ENCODE measurements around the gene SNRNP70. TPM values are rescaled to one million over a fixed set of nuclear protein-coding genes. Genes with fewer than 3 reads are reported as not detected.

The SNRNP70 gene
- total and polyA plus RNA-seq, 8 donors = 87.9 to 883 (median 161) TPM

GRCh38 chr19:49150944-49151243 is 65.6 kb downstream of the SNRNP70 start:
- Histone ChIP-seq H3K36me3 (no peaks in the 10 kb centered on the region), H3K4me1 (peaks cover 6 to 11% (median 7%) of the 10 kb centered on the region in 3 donors), H3K4me3 (peak overlapping the region; percentile 42 to 82 (median 56)), H3K27me3 (no peaks in the 10 kb centered on the region), H3K27ac (peak overlapping the region; percentile 60 to 80 (median 73)), H3K9me3 (no peaks in the 10 kb centered on the region)
- no peak for ATAC-seq
- no peak for FAIRE-seq
- 10 to 15% methylated on average over 11 to 16 of the region's 16 CpGs for WGBS, 2 donors
- no peak for TF ChIP-seq CTCF (IDR thresholded peaks at IDR 0.05)
- no peak for DNase-seq
- intact Hi-C loops (cut with DNase I) = no loop called here

GRCh38 chr19:49151267-49152118 is 66.2 kb downstream of the SNRNP70 start:
- FAIRE-seq (peak; percentile 23), ATAC-seq (peak; percentile 51 to 71 (median 66)), DNase-seq (peak; percentile 89 to 98 (median 96))
- Histone ChIP-seq H3K27ac (peak overlapping the region in 3 of 4 donors; percentile 60 to 80 (median 68)), H3K4me1 (peaks cover 6 to 11% (median 7%) of the 10 kb centered on the region in 3 donors), H3K4me3 (peak overlapping the region in 3 of 4 donors; percentile 42 to 82 (median 56)), H3K27me3 (no peaks in the 10 kb centered on the region), H3K9me3 (no peaks in the 10 kb centered on the region), H3K36me3 (no peaks in the 10 kb centered on the region)
- WGBS, 2 donors = 5 to 8% methylated on average over 45 of the region's 45 CpGs
- intact Hi-C loops (cut with DNase I) = no loop called here
- TF ChIP-seq CTCF (IDR thresholded peaks at IDR 0.05) = no peak

DNA sequence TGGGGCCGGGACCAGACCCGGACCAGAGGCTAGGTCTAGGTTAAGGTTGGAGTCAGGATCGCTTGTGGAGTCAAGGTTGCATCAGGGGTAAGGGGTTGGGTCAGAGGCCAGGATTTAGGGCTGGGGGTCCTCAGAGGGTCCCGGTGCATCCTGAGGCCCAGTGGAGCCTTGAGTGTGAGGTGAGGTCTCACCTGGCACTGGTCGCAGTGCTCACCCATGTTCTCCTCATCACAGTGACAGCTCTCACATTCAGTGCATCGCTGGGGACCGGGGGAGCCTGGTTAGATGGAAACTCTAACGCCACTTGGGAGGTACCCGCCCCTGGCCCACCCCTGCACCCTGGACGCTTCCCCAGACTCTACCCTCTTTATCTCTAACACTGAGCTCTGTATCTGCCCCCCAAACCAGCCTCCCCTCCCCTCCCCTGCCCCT is 66.9 kb downstream of the SNRNP70 start:
- Histone ChIP-seq H3K4me1 (peaks cover 6 to 11% (median 7%) of the 10 kb centered on the region in 3 donors), H3K4me3 (no peak overlapping the region), H3K27me3 (no peaks in the 10 kb centered on the region), H3K36me3 (no peaks in the 10 kb centered on the region), H3K27ac (peak overlapping the region in 2 of 4 donors; percentile 68 to 80), H3K9me3 (no peaks in the 10 kb centered on the region)
- DNase-seq = peak in 1 of 6 donors; percentile 31
- intact Hi-C loops (cut with DNase I) = no loop called here
- 29 to 37% methylated on average over 10 of the region's 10 CpGs for WGBS, 2 donors
- no peak for FAIRE-seq
- TF ChIP-seq CTCF (IDR thresholded peaks at IDR 0.05) = no peak
- ATAC-seq = no peak

DNA sequence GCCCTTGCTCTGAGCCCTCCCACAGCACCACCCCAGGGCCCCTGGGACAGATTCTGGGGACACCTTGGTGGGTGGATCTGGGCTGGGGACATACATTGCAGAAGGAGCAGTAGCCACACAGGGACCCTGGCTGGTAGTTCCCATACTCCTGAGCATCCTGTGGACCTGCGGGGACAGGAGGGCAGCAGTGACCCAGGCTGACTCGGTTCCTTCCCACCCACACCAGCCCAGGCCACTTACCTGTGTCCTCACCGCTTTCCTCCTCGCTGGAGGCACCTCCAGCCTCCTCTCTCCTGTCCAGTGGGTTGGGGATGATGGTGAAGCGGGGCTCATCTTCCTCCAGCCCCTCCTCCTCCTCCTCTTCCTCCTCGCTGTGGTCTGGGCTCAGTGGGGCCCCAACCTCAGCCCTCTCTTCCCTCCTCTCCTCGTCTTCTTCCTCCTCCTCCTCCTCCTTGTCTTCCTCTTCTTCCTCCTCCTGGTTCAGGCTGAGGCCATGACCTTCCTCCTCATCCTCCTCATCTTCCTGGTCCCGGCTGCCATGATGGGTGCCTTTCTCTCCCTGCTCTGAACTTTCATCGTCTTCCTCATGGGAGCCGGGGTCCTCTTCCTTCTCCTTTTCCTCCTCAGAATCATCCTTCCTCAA is 68.0 kb downstream of the SNRNP70 start:
- Histone ChIP-seq H3K4me1 (peaks cover 6 to 11% (median 9%) of the 10 kb centered on the region in 3 donors), H3K9me3 (no peaks in the 10 kb centered on the region), H3K36me3 (no peaks in the 10 kb centered on the region), H3K4me3 (no peak overlapping the region), H3K27ac (no peak overlapping the region), H3K27me3 (no peaks in the 10 kb centered on the region)
- ATAC-seq = no peak
- 91 to 93% methylated on average over 10 of the region's 10 CpGs for WGBS, 2 donors
- no peak for TF ChIP-seq CTCF (IDR thresholded peaks at IDR 0.05)
- no peak for FAIRE-seq
- intact Hi-C loops (cut with DNase I) = no loop called here
- DNase-seq = peak in 1 of 6 donors; percentile 21
